Measurements from ENCODE around the gene PKN3.

The PKN3 gene

GRCh38 chr9:128723866-128724743 is 21.8 kb downstream of the PKN3 start, which contains the start of gene ZDHHC12:
ZDHHC12 (minus strand) TSS chr9:128724127; CDS start chr9:128724093, 34 bp downstream.
- peak; percentile 99 for DNase-seq (ENCODE audit: low read depth)
- TF ChIP-seq MYC (IDR thresholded peaks at IDR 0.05; ENCODE audit: low read depth, low read length) = peak; percentile 45; the same call in 1 of the 2 replicates
- TF ChIP-seq, protein P1, sequence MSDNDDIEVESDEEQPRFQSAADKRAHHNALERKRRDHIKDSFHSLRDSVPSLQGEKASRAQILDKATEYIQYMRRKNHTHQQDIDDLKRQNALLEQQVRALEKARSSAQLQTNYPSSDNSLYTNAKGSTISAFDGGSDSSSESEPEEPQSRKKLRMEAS (IDR thresholded peaks at IDR 0.05; ENCODE audit: low read depth, low read length) = peak; percentile 43
- no peak for TF ChIP-seq CTCF (IDR thresholded peaks at IDR 0.05; ENCODE audit: low read depth, low read length)
- TF ChIP-seq POLR2A (IDR thresholded peaks at IDR 0.05; ENCODE audit: extremely low read depth, insufficient read length) = peak; percentile 90
- peak within 1 kb of the TSS; percentile 87 for H3K4me3 ChIP-seq (ENCODE audit: low read depth, low read length)

DNA sequence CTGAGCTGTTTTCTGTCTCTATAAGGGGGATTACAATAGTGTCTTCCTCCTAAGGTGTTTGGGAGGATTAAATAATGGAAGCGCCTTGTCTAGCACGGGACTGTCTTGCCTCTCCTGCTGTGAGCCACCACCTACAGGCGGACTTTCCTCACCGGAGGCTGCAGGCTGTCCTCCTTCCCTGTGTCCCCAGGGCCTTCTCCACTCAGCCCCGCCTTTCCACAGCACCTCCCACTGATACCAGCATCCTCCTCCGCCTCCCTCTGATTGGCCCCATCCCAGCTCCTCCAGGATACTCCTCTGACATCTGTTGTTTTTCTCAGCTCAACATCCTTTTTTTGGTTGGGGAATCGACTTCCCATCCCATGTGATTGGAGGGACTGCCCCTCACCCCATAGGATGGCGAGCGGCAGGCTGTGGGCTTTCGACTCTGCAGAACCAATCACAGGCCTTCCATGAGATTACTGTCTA is 22.5 kb downstream of the PKN3 start:
- peak overlapping the region; percentile 75 for H3K4me3 ChIP-seq (ENCODE audit: low read depth, low read length)
- TF ChIP-seq CTCF (IDR thresholded peaks at IDR 0.05; ENCODE audit: low read depth, low read length) (no peak), MYC (IDR thresholded peaks at IDR 0.05; ENCODE audit: low read depth, low read length) (no peak), POLR2A (IDR thresholded peaks at IDR 0.05; ENCODE audit: extremely low read depth, insufficient read length) (no peak)
- TF ChIP-seq, protein P1 (IDR thresholded peaks at IDR 0.05; ENCODE audit: low read depth, low read length) = no peak
- peak; percentile 79 for DNase-seq (ENCODE audit: low read depth)

DNA sequence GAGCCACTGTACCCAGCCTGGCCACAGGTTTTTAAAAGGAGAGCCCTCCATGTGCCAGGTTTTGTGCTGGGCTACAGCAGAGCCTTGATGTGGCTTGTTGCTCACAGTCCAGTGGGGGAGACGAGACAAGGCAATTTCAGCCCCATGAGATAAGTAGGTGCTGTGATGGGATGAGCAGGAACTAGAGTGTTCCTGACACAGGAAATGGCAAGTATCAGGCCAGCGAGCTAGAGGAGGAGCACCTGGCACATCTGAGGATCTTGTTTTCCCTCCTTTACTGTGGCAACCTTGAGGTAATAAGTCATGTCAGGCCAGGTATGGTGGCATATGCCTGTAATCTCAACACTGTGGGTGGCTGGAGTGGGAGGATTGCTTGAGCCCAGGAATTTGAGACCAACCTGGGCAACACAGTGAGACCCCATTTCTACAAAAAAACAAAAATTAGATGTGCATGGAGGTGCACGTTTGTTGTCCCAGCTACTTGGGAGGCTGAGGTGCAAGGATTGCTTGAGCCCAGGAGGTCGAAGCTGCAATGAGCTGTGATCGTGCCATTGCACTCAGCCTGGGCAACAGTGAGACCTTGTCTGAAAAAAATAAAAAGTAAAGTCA is 25.4 kb downstream of the PKN3 start:
- TF ChIP-seq CTCF (IDR thresholded peaks at IDR 0.05; ENCODE audit: low read depth, low read length) = no peak
- TF ChIP-seq, protein P1 (IDR thresholded peaks at IDR 0.05; ENCODE audit: low read depth, low read length) = no peak
- TF ChIP-seq POLR2A (IDR thresholded peaks at IDR 0.05; ENCODE audit: extremely low read depth, insufficient read length) = no peak
- TF ChIP-seq MYC (IDR thresholded peaks at IDR 0.05; ENCODE audit: low read depth, low read length) = no peak
- no peak overlapping the region for H3K4me3 ChIP-seq (ENCODE audit: low read depth, low read length)
- DNase-seq (ENCODE audit: low read depth) = no peak

DNA sequence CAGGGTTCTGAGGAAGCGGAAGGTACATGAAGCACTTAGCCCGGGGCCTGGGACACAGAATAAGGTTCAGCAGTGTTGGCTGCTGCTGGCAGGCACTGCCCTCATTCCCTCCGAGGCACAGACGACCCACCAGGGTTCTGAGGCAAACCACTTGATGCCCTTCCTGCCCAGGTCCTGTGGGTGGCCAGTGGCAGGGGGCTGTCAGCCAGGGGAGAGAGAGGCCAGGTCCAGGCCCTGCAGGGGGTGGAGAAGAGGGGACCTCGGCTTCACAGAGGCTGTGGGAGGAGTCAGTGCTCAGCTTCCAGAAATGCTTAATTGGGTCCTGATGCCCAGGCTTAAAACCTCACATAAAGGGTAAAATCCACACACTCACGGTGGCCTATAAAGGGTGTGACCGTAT is 26.0 kb downstream of the PKN3 start:
- DNase-seq (ENCODE audit: low read depth) = no peak
- H3K4me3 ChIP-seq (ENCODE audit: low read depth, low read length) = no peak overlapping the region
- TF ChIP-seq POLR2A (IDR thresholded peaks at IDR 0.05; ENCODE audit: extremely low read depth, insufficient read length) (no peak), CTCF (IDR thresholded peaks at IDR 0.05; ENCODE audit: low read depth, low read length) (no peak), MYC (IDR thresholded peaks at IDR 0.05; ENCODE audit: low read depth, low read length) (no peak)
- TF ChIP-seq, protein P1 (IDR thresholded peaks at IDR 0.05; ENCODE audit: low read depth, low read length) = no peak

DNA sequence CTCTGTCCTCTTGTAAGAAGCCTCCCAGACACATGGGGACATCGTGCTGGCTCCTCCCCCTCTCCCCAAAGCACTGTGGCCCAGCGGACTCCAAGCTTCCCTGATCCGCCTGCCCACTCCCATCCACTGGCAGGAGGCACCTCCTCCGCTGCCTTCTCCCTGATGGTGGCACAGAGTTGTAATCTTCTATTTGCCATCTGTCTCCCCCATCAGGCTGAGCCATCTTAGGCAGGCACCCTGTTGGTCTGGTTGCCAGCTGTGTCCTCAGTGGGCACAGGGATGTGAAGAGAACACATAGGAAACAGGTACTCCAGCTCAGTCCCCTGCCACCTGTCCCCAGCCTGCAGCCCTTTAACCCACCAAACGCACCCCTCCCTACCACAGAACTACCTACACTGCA is 27.0 kb downstream of the PKN3 start:
- no peak overlapping the region for H3K4me3 ChIP-seq (ENCODE audit: low read depth, low read length)
- TF ChIP-seq MYC (IDR thresholded peaks at IDR 0.05; ENCODE audit: low read depth, low read length) = no peak
- TF ChIP-seq POLR2A (IDR thresholded peaks at IDR 0.05; ENCODE audit: extremely low read depth, insufficient read length) = no peak
- no peak for TF ChIP-seq CTCF (IDR thresholded peaks at IDR 0.05; ENCODE audit: low read depth, low read length)
- TF ChIP-seq, protein P1 (IDR thresholded peaks at IDR 0.05; ENCODE audit: low read depth, low read length) = no peak
- no peak for DNase-seq (ENCODE audit: low read depth)

Data from NB4 (cell line).